ENCODE measurements around the gene GRID1. TPM values are rescaled to one million over a fixed set of nuclear protein-coding genes. Genes with fewer than 3 reads are reported as not detected.

GRID1 gene
- total RNA-seq, 1 donor: not detected

DNA sequence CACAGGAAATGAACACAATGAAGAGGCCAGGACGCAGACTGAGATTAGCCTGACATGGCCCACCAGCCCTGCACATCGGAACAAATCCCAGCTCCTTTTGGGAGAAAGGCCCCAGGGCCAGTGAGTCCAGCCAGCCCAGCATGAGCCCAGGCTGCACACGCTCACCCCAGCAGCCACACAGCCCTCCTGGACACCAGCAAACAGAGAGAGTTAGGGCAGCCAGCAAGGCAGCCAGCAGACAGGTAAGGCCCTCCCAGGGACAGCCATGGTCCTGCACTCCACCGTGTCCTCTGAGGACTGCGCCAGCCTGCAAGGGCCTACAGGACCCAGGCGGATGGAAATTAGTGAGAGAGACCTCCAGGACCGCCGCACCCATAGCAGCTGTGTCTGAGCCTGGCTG, 8.1 kb upstream of the GRID1 start:
- no peak overlapping the region for H3K4me3 ChIP-seq (ENCODE audit: low read depth, low read length)
- TF ChIP-seq, protein P1, sequence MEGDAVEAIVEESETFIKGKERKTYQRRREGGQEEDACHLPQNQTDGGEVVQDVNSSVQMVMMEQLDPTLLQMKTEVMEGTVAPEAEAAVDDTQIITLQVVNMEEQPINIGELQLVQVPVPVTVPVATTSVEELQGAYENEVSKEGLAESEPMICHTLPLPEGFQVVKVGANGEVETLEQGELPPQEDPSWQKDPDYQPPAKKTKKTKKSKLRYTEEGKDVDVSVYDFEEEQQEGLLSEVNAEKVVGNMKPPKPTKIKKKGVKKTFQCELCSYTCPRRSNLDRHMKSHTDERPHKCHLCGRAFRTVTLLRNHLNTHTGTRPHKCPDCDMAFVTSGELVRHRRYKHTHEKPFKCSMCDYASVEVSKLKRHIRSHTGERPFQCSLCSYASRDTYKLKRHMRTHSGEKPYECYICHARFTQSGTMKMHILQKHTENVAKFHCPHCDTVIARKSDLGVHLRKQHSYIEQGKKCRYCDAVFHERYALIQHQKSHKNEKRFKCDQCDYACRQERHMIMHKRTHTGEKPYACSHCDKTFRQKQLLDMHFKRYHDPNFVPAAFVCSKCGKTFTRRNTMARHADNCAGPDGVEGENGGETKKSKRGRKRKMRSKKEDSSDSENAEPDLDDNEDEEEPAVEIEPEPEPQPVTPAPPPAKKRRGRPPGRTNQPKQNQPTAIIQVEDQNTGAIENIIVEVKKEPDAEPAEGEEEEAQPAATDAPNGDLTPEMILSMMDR (IDR thresholded peaks at IDR 0.05; ENCODE audit: insufficient read depth, low read depth, low read length): no peak
- DNase-seq (ENCODE audit: low read depth): no peak

DNA sequence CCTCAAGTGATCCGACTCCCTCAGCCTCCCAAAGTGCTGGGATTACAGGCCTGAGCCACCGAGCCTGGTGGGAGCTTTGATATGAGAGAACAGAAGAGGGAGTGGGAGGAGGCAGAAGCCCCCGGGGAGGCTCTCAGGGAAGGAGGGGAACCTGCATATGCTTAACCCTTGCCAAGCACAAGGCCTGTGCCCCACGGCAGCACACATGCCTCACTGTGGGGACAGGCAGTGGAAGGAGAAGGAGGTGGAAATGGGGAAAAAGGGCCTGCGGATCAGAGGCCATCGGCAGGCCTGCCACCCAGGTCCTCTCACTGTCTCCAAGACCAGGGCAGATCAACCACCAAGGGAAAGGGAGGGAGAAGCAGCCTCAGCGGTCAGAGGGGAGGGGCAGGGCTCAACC, 7.2 kb upstream of the GRID1 start:
- DNase-seq (ENCODE audit: low read depth): no peak
- TF ChIP-seq, protein P1 (IDR thresholded peaks at IDR 0.05; ENCODE audit: insufficient read depth, low read depth, low read length): no peak

GRCh38 chr10:86373251-86373650, 6.7 kb upstream of the GRID1 start:
- H3K4me3 ChIP-seq (ENCODE audit: low read depth, low read length): no peak overlapping the region
- TF ChIP-seq, protein P1 (IDR thresholded peaks at IDR 0.05; ENCODE audit: insufficient read depth, low read depth, low read length): no peak
- no peak for DNase-seq (ENCODE audit: low read depth)

More for the DNA sequence above, 7.2 kb upstream of the GRID1 start:
- no peak overlapping the region for H3K4me3 ChIP-seq (ENCODE audit: low read depth, low read length)

DNA sequence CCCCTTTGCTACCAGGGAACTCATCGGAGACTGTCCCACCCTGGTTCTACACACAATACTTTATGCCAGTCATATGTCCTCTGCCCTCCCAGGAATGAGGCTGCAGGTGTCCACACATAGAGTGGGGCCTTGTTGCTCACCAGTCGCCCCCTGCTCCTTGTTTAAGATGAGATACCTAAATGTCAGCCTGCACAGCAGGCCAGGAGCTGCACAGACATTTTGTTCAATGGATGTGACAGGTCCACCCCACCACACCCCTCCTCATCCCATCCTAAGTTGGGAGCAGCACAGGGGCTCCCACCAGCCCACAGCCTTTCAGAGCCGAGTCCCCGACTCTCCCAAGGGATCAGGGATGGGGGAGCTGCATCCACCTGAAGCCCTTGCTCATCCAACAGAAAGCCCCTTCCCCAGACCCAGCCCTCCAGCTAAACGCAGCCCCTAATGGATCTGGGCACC, 6.2 kb upstream of the GRID1 start:
- TF ChIP-seq, protein P1 (IDR thresholded peaks at IDR 0.05; ENCODE audit: insufficient read depth, low read depth, low read length): no peak
- no peak for DNase-seq (ENCODE audit: low read depth)
- H3K4me3 ChIP-seq (ENCODE audit: low read depth, low read length): no peak overlapping the region

- TF ChIP-seq, protein P1 (IDR thresholded peaks at IDR 0.05; ENCODE audit: insufficient read depth, low read depth, low read length): no peak
- H3K4me3 ChIP-seq (ENCODE audit: low read depth, low read length): no peak overlapping the region
- DNase-seq (ENCODE audit: low read depth): no peak
These were observed 5.7 kb upstream of the GRID1 start for GRCh38 chr10:86372119-86372783.

- DNase-seq (ENCODE audit: low read depth): no peak
- TF ChIP-seq, protein P1 (IDR thresholded peaks at IDR 0.05; ENCODE audit: insufficient read depth, low read depth, low read length): no peak
- no peak overlapping the region for H3K4me3 ChIP-seq (ENCODE audit: low read depth, low read length)
These were observed 5.1 kb upstream of the GRID1 start for GRCh38 chr10:86371691-86372090.

GRCh38 chr10:86371116-86371515, 4.5 kb upstream of the GRID1 start:
- no peak overlapping the region for H3K4me3 ChIP-seq (ENCODE audit: low read depth, low read length)
- TF ChIP-seq, protein P1 (IDR thresholded peaks at IDR 0.05; ENCODE audit: insufficient read depth, low read depth, low read length): no peak
- no peak for DNase-seq (ENCODE audit: low read depth)

Measured in fibroblast of villous mesenchyme (primary cell).